Measurements from ENCODE around the gene SLAIN1.

The SLAIN1 gene

DNA sequence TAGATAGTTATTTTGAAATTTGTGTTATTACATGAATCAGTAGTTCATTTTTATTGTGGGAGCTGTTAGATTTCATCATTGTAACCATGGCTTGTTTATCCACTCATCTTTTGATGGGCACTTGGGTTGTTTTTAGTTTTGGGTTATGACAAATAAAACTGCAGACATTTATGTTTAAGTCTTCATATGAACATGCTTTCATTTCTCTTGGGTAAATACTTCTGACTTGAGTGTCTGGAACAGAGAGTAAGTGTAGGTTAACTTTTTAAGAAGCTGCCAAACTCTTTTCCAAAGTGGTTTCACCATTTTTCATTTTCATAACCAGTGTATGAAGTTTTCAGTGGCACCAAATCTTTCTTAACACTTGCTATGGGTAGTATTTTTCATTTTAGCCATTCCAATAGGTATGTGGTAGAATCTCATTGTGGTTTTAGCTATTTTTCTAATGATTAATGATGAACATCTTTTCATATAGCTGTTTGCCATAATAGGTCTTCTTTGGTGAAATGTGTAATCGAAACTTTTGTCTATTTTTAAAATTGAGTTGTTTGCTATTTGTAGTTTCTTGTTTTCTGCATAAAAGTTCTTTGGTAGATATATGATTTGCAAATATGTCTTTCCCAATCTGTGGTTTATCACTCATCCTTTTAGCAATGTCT, 17.9 kb downstream of the SLAIN1 start:
- no peak for DNase-seq

DNA sequence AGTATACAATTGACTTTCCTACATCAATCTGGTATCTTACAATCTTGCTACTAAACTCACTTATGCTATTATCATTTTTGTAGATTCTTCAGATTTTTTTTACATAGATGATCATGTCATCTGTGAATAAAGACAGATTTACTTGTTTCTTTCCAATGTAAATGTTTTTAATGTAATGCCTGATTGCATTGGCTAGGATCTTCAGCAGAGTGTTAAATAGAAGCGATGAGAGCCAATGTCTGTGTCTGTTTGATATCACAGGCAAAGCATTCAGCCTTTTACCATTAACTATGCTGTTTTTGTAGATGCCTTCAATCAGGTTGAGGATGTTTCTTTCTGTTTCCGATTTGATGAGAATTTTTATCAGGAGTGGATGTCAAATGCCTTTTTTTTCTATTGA, 19.2 kb downstream of the SLAIN1 start:
- DNase-seq: no peak

DNA sequence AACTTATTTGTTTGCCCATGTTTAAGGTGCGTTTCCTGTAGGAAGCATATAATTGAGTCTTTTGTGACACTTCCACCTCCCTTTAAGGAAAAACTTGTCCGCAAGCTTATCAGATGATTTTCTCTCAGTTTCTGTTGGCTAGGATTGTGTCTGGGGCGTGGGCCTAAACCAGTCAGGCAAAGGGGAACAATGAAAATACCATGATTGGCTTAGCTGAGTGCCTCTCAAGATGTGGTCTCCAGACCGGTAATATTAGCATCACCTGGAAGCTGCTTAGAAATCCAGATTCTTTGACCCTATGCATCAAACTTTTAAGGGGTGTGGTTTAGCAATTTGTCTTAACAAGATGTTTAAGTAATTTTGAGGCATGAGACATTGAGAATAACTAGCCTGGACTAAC, 20.0 kb downstream of the SLAIN1 start:
- no peak for DNase-seq

DNA sequence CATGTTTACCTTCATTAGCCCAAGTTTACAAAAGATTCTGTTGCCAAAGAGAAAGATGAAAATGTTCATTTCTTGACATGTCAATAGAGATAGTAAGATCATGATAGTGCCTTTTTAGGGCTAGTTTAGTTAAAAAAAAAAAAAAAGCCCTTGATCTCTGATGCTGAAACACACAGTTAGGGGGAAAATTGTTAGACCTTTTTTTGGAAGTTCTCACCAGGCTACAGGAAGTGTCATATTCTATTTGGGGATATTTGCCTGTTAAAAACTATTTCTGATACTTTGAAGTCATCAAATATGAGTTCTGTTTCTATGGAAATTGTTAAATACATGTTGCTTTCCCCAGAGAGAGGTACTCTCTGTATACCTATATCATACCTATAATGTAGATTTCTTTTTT, 21.6 kb downstream of the SLAIN1 start:
- no peak for DNase-seq

DNA sequence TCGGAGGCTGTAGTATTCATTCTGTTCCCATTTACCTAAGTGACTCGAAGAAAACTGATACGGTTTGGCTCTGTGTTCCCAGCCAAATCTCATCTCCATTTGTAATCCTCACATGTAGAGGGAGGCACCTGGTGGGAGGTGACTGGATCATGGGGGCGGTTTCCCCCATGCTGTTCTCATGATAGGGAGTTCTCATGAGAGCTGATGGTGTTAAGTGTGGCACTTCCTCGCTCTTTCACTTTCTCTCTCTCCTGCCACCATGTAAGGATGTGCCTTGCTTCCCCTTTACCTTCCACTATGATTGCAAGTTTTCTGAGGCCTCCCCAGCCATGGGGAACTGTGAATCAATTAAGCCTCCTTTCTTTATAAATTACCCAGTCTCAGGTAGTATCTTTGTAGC, 23.5 kb downstream of the SLAIN1 start:
- no peak for DNase-seq

DNA sequence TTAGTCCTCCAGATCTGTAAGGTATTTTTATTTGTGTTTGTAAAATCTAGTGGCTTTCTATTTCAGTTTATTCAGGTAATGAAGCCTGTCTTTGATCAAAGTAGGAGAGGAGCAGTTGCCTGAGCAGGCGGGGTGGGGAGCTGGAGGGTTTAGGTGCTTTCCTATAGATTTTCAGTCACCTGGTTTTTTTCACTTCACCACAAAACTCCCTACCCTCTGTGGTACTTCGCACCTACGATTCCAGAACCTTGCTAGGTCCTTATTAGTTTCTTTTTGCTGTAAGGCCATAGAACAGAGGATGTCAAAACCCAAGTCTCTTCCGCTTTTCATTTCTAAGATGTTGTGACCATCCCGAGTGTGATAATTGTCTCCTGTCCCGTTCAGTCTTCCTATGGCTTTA, 26.6 kb downstream of the SLAIN1 start:
- DNase-seq: no peak

DNA sequence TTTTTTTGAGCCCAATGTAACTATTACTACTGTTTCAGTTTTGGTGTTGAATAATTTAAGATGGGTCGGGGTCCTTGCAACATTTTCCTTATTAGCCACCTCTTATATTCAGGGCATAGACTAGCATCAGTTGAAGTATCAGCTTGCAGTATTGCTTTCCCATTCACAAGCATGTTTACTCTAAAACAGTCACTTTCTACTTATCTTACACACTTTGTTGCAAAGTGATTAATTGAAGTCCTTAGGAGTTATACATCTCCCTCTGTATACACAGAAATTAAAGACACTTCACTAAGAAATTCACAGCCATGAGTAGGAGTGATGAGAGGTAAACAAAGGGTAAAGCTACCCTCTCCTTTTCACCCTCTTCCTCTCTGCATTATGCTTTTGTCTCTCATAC, 27.6 kb downstream of the SLAIN1 start:
- DNase-seq: no peak

DNA sequence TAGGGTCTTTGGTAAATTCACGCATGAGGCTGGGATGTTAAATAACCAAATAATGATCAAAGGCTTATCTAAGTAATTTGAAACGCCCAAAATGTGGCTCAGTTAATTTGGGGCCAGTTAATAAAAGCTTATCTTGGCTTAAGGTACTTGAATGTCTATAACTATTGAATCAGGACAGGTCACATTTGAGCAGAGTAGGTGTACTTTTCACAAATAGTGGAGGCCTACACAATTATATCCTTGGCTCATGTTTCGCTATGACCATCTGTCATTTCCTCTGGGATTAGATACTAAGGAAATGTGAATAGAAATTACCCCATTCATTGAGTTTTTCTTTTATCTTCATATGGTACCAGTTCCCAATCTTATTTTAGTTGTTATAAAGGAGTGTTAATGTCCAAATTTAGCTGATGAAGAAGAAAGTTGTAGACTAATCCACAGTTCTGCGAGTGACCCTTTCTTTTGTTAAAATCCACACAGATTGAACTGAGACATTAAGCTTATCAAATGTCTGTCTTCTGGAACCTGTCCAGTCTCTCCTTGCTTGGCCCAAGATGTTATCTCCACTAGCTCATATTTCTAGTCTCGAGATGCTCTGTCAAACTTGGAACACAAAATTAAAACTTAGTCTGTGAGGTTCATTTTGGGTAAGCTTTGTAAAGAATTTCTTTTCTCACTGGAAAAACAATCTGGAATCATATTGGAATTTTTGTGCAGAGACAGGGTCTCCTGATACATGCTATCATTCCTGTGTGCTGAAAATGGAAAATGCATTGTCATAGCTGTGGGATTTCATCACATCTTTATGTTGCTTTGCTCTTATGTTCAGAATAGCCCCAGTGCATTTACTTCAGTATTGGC, 31.0 kb downstream of the SLAIN1 start:
- no peak for DNase-seq

DNA sequence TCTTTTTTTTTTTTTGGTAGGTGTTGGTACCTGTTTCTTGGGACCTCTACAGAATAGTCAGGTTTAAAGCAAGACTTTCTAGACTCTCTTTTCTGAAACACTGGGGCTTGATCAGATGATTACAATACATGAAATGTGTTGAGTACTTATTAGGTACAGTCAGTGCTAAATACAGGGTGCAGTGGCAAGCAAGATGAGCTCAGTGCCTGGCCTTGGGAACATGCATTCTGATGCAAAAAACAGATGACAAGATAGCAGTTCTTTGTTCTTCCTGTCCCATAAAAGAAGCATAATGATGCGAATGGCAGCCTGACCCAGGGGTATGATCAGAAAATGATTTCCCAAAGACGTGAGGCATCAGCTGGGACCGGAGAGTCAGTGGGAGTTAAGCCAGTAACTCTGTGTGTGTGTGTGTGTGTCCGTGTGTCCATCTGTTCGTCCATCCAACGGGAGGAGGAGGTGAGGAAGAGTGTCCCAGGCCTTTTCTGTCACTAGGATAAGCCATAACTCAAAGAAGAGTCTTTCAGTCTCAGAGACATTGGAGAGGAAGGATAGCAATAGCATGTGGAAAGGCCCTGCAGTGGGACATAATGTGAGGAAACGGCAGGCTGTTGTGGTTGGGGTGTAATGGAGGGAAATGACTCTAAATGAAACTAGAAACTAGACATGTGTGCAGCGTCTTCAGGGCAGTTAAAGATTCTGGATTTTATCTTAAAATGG, 32.2 kb downstream of the SLAIN1 start:
- DNase-seq: no peak

DNA sequence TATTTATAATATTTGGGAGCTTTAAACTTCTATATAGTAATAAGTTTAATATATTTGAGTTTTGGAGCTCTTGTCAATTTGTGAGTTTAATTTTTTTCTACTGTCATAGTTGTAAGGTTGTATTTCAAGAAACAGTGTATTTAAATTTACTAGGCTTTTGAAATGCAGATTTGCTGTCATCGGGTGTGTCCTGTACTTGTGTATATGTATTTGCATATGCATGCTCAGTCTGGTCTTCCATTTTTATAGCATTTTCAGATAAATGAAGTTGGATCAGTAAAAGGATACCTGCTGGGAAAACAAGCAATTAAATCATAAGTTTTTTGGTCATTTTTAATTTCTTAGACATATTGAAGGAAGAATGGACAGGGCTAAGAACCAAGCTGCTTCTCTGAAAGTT, 33.1 kb downstream of the SLAIN1 start:
- no peak for DNase-seq

DNA sequence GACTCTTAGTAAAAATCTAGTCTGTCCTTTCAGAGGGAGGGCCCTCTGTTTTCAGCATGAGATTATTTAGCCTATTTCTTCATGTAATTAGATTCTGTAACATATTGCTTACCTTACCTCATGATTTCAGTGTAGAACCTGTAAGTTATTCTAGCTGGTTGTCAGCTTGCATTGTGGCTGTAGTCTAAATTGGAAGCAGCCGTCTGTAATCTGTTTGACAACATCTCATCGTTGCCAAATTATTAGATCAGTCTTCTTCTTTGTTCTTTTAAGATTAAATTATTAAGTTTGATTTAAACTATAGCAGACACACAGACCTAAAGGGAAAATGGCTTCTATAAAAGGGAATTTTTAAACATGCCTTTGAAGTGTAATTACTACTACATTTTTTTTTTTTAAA, 34.8 kb downstream of the SLAIN1 start:
- DNase-seq: no peak

DNA sequence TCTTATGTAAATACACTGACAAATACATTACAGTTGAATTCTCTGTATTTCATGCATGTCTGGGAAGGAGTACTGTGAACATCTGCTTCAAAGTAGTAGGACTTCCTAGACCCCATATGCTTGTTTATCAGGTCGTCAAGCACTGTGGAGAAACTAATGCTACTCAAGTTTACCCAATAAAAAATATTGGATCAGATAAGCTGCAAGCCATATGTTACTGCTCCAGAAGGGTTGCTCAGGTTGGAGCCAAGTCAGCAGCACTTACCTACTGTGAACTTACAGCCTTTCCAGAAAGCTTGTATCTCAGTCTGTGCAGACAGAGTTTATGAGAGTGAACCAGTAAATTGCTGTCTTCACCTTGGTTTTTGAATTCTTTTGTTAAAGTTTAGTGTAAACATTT, 36.2 kb downstream of the SLAIN1 start:
- no peak for DNase-seq

DNA sequence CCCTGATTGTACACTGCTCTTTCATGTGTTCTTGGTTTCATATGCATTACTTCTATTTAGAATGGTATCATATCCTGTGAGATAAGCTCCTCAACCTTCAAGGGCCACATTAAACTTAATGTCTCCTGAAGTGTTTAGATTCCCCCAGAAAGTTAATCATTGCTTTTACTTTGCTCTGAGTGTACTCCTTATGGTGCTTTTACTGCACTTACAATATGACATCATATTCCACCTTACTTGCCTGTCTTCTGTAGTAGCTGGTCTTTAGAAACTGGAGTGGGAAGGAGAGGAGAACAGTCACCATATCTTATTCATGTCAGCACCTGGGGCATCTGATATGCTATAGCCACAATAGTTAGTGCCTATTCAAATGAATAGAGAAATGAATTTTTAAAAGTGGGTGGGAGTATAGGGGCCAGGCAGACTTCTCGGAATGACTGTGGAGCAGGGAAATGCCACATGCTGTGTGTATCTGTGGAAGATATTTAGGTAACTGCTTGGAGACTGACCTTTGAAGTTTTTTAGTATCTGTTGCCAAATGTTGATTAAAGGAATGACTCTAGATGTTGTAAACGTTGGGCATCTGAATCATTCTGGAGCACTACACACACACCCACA, 40.2 kb downstream of the SLAIN1 start:
- DNase-seq: no peak

DNA sequence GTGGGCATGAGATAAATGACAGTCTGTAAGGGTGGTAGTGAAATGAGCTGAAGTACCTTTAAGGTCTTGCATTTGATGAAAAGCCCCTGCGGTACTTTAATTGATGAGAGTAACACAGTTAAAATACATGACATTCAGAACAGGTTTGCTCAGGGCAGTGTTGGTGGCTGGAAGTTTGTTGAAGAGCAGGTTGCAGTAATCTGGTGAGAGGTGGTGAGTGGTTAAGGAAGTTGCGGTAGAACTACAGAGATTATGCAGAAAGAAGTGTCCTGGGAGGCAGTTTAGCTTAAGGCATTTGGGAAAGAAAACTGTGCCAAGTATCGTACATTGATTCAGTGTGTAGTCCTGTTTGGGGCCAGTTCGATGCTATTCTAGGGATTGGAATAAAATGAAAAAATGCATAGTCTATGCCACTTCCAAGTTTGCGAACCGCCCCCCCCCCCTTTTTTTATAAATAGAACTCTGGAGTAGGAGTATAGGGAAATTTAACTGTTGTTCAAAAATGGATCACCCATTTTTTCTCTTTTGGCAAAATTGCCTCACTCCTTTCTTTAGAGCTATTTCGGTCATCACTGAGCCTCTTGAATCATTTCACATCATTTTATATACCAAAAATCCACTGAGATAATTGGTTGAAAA, 42.7 kb downstream of the SLAIN1 start:
- no peak for DNase-seq

DNA sequence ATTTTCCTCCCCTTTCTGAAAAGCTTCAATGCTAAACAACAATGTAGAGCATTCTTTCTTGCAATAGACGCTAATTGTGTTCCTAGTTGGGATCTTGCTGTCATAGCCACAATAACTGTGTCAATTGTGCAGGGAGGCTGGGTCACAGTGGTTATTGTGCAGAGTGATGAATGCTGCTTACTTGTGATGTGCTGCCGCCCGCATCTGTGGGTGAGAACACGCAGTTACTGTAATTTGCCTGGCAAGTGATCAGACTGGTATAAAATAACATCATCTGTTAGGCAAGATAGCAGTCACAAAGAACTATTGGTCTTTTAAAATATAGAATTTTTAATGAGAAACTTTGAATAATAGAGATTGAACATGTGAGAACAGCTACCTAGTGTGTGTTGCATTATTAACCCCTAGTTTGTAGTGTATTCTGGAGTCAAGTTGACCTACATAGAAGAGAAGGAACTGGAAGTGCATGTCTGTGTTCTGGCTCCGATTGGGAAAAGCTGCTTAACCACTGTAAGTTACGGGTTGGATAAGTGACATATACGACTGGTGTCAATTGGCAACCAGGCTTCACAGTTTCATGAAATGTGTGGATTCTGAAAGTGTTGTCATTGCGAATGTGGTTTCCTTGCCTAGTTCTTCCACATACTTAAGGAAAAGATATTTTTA, 43.6 kb downstream of the SLAIN1 start:
- no peak for DNase-seq

DNA sequence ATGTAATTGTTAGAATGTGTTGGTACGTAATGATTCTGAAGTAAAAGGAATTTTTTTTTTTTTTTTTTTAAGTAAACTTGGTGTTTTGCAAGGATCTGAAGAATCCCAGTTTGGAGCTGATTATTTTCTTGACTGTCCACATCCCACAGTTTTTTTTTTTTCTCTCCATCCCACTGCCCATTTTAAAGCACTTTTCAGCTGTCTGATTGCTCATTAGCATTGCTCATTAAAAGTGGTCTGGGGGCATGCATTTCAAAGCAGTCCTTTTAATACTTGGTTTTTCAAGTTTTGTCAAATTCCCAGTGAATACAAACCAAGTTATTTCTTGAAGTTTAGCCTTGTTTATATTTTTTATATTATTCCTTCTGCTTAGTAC, 44.1 kb downstream of the SLAIN1 start:
- DNase-seq: no peak

DNA sequence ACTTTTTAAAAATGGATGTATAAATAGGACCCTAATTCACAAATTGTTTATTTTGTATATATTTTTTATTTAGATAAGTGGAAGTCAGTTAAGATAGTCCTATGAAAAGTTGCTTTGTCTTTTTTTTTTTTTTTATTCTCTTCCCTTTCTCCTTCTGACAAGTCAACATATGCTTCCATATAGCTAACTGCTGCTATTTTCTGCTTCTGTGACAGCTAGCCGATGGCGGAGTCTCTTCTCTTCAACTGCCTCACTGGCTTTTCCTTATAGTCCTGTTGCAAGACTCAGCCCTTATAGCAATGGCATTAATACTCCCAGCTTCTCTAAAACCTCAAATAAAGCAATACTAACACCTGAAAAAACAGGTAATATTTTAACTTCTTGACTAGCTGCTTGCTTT, 45.3 kb downstream of the SLAIN1 start:
- no peak for DNase-seq

DNA sequence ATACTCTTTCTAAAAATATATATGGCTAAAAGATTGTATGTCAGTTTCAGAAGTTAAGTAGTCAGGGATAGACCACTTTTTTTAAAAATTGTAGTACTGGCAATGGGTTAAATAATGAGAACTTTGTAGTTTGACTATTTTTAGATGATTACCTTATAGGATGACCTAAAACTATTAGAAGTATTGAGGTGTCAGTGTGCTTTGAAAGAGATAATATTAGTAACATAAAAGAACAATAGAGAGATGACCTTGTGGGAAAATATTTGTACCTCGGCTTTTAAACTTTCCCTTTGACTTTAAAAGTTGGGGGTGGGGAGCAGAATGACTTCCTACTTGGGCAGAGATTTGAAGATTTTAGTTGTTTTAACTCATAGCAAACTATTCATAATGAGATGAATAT, 48.3 kb downstream of the SLAIN1 start:
- no peak for DNase-seq

DNA sequence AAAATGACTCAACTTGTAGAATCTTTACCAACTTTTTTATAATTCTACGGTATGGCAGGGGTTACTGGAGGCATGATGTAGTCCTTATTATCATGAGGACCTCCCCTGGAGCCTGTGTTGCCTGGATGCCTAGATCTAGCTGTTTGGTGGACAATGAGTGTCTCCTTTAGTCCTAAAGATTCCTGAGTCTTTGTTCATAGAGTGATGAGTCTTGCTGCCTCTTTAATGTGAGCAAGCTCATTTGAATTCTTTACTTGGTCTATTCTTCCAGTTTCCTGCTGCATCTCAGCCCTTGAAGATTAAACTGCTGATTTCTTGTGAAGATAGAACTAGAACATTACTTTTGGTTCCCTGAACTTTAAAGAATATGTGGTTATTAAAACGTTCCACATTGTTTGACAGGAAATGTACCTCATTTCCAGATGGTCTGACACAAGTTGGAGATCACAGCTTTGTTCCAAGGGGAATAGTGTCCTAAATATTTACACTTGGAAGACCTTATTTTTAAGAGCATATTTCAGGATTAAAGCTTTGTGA, 51.9 kb downstream of the SLAIN1 start:
- DNase-seq: no peak

DNA sequence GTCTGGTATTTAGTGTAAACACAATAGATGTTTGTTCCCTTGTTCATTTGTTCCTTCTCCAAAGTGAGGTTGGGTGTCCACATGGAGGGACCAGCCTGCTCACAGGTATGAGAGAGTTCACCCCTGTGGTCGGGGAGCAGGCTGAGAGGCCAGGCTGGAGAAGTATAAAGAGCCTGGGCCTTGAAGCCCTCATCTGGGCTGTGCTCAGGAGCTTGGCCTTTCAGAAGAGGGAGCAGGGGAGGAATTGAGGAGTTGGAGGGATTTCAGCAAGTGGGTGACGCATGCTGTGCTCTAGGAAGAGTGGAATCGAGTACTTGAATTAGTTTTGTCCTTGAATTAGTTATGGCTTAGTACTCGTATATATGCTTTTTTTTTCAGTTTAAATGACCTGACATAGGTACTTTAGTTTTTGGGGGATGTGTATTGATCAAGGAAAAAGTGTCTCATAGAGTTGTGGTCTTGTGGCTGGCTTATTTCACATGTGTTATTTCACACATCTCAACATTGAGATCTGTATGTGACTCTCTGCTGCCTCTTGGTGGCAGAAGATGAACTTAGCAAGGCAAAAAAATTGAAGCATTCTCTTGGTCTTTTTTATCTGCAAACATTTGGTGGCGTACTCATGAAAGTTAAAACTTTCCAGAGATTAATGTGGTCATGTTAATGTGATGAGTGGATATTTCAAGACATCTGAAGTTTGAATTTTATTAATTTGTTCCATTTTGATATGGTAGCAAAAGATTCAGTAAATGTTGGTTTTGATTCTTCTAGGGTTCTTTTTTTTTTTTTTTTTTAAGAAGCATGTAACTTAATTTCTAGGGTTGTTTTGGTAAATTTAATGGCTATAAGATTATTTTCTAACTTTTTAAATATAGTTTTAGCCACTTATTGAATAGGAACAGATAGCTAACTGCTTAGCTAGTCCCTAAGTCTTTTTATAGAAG, 54.3 kb downstream of the SLAIN1 start:
- DNase-seq: peak; percentile 11

DNA sequence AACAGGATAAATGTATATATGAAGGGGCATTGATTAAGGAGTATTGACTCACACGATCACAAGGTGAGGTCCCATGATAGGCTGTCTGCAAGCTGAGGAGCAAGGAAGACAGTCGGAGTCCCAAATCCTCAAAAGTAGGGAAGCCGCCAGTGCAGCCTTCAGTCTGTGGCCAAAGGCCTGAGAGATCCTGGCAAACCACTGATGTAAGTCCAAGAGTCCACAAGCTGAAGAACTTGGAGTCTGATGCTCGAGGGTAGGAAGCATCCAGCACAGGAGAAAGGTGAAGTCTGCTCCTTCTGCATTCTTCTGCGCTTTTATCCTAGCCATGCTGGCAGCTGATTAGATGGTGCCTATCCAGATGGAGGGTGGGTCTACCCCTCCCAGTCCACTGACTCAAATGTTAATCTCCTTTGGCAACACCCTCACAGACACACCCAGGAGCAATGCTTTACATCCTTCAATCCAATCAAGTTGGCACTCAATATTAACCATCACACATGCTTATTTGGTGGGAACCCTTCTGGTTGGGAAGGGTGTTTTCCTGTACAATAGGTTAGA, 55.1 kb downstream of the SLAIN1 start:
- no peak for DNase-seq

Data from CD4-positive, alpha-beta T cell treated with Interferon gamma for 1 hour (primary cell).